Colonic mucosa (tissue), 4 donors: ENCODE data around the gene MEIOC. TPM values are rescaled to one million over a fixed set of nuclear protein-coding genes. Genes with fewer than 3 reads are reported as not detected.

Experiments
- DNase-seq: peaks from one replicate; pipeline ENCODE4 v3.0.0-alpha.2; 2020
- H3K27ac ChIP-seq: fragments of 200-600 bp; one replicate; pipeline ENCODE4 v1.8.0; 2021
- H3K27me3 ChIP-seq: fragments of 200-600 bp; one replicate; pipeline ENCODE4 v1.8.0; 2021
- H3K36me3 ChIP-seq: fragments of 200-600 bp; one replicate; pipeline ENCODE4 v1.8.0; 2021
- H3K4me1 ChIP-seq: fragments of 200-600 bp; one replicate; pipeline ENCODE4 v1.8.0; 2021; ENCODE audit warnings: mild to moderate bottlenecking
- H3K4me3 ChIP-seq: fragments of 200-600 bp; one replicate; pipeline ENCODE4 v1.8.0; 2021
- H3K9ac ChIP-seq, 2 donors: one replicate each; pipeline ENCODE4 v1.7.0; 2013; ENCODE audit warnings: control low read depth in 2 of 2, low read depth in 2 of 2, low read length in 2 of 2
- H3K9me3 ChIP-seq: fragments of 200-600 bp; one replicate; pipeline ENCODE4 v1.8.0; 2021
- CTCF ChIP-seq: fragments of 200-600 bp; IDR thresholded peaks from one replicate; pipeline ENCODE4 v1.8.0; 2022; ENCODE audit warnings: antibody characterized with exemption, mild to moderate bottlenecking
- intact Hi-C: fragments of 100-400 bp; cut with DNase I; formaldehyde crosslinking; loops from one replicate; pipeline ENCODE4 v1.14.1; 2022
- total RNA-seq, 2 donors: library from RNA; stranded (reverse); fragmentation: NEBNext Ultra II Directional in 1 of 2; extraction: Animal tissue kit (Norgen Biotek cat#: 25700) in 1 of 2; gene quantifications; one replicate each; pipeline ENCODE4 v1.2.1, GENCODE V29; 2021
- donor health status: healthy.
- donor health status: DM: no; HTN: no; CAD: no.
- donor health status: DM: no; HTN: no; CAD: no.

The MEIOC gene
- total RNA-seq: not detected

- no peak for TF ChIP-seq CTCF
- H3K4me1 ChIP-seq: no peaks in the 10 kb centered on the region
- peaks cover 19% of the 10 kb centered on the region for H3K27me3 ChIP-seq
- intact Hi-C loops: no loop called here
- H3K36me3 ChIP-seq: no peaks in the 10 kb centered on the region
- H3K9ac ChIP-seq: no peak within 1 kb of the TSS
- DNase-seq: no peak
- no peaks in the 10 kb centered on the region for H3K9me3 ChIP-seq
- peak within 1 kb of the TSS; percentile 17 for H3K4me3 ChIP-seq
- H3K27ac ChIP-seq: no peak within 1 kb of the TSS
Observed at GRCh38 chr17:44655983-44656710, at the start of gene MEIOC. TSS of gene MEIOC (plus strand) at chr17:44656468. CDS start at chr17:44656614, 146 bp downstream.

GRCh38 chr17:44606658-44607057 is 49.6 kb upstream of the MEIOC start:
- TF ChIP-seq CTCF: no peak
- Histone ChIP-seq H3K36me3 (no peaks in the 10 kb centered on the region), H3K9ac (no peak overlapping the region), H3K27ac (no peak overlapping the region), H3K9me3 (no peaks in the 10 kb centered on the region), H3K4me3 (no peak overlapping the region), H3K4me1 (no peaks in the 10 kb centered on the region), H3K27me3 (no peaks in the 10 kb centered on the region)
- intact Hi-C loops: no loop called here
- no peak for DNase-seq

DNA sequence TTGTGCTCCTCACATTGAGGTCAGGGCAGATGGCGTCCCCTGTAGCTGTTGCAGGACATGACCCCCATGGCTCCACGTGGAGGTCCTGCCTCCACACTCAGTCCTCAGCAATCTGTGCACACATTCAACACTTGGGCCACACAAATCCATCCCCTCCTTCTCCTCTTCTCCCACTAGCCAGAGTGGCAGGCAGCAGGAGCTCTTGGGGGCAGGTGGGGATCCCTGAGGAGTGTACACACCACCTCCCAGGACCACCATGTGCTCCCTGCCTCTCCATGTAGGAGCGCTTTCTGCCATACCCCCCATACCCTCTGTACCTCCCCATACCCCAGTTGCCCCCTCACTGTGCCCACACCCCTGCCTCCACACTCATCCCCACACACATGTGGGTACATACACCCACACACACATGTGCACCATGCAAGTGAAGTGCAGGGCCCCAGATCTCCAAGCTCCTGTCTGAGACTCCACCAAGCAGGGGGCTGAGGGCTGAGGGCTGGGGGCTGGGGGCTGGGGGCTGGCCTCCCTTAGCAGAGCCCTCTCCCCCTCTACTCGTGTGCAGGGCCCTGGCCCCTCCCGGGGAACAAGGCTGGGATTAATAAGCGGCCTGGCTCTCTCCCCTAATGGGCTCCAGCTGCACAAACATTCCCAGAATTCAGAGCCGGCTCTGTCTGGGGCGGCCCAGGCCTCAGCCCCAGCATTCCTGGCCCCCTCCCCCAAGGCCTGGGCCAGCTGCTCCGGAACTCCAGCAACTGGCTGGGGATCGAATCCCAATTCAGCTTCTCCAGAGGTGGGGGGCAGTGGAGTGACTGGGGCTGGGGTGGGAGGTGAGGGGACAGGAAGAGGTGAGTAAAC is 48.2 kb upstream of the MEIOC start:
- no peak for DNase-seq

DNA sequence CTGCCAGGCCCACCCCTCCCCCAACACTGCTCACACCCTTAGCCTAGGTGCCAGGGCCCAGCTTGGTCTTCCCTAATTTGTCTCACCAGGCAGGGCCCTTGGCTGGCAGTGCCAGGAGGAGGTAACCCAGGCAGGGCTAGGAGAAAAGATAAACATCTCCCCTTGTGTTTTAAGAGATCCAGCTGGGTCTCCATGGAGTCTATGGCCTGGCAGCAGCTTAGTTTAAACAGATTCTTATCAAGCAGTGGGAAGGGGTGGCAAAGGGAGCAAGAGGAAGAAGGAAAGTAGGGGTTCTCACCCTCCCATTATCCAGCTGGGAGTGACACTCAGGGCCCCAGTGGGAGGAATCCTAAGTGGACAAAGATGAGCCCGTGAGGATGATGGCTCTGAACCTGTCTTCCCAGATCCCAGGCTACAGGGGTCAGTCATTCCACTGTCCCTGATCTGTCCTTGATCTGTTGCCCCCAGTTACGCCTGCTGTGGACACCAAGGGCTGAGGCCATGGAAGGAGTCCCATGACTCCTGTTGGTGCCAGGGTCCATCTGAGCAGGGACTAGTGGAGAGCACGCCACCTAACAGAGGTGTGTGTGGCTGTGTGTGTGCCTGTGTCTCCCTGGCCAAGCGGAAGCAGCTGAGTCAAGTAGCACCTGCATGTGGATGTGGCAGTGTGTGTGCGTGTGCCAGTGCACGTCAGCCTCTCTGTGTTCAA is 47.4 kb upstream of the MEIOC start:
- intact Hi-C loops: no loop called here
- no peaks in the 10 kb centered on the region for H3K4me1 ChIP-seq
- H3K4me3 ChIP-seq: no peak overlapping the region
- no peak for DNase-seq
- H3K27ac ChIP-seq: no peak overlapping the region
- no peaks in the 10 kb centered on the region for H3K9me3 ChIP-seq
- no peaks in the 10 kb centered on the region for H3K36me3 ChIP-seq
- TF ChIP-seq CTCF: no peak
- H3K9ac ChIP-seq: no peak overlapping the region
- no peaks in the 10 kb centered on the region for H3K27me3 ChIP-seq

More for the DNA sequence above, 48.2 kb upstream of the MEIOC start:
- no peaks in the 10 kb centered on the region for H3K4me1 ChIP-seq
- H3K36me3 ChIP-seq: no peaks in the 10 kb centered on the region
- H3K27ac ChIP-seq: no peak overlapping the region
- no peak for TF ChIP-seq CTCF
- H3K9ac ChIP-seq: no peak overlapping the region
- no peaks in the 10 kb centered on the region for H3K9me3 ChIP-seq
- H3K4me3 ChIP-seq: no peak overlapping the region
- intact Hi-C loops: no loop called here
- H3K27me3 ChIP-seq: no peaks in the 10 kb centered on the region

DNA sequence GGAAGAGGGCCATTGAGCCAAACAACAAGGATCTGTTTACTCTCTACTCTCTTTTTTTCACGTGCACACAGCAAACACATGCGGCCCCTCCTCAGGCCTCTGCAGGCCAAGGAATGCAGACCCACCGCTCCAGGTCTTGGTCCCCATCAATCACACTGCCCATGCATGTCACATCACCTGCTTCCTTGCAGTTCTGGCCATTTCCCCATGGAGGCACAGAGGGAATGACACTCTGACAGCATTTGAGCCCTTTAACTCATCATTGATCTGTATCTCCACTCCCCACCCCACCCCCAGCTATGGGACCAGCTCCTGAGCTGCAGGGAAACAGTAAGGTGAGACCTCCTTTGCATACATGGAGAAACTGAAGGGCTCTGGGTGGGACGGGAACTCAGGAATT is 45.9 kb upstream of the MEIOC start:
- intact Hi-C loops: no loop called here
- no peak overlapping the region for H3K27ac ChIP-seq
- H3K36me3 ChIP-seq: no peaks in the 10 kb centered on the region

More for the DNA sequence above, 45.9 kb upstream of the MEIOC start:
- DNase-seq: no peak
- no peak for TF ChIP-seq CTCF
- H3K9ac ChIP-seq: no peak overlapping the region
- no peaks in the 10 kb centered on the region for H3K4me1 ChIP-seq
- no peaks in the 10 kb centered on the region for H3K9me3 ChIP-seq
- no peak overlapping the region for H3K4me3 ChIP-seq
- no peaks in the 10 kb centered on the region for H3K27me3 ChIP-seq
